Type B pancreatic cell (in vitro differentiated cells): ENCODE data around the gene TOM1L2. TPM values are rescaled to one million over a fixed set of nuclear protein-coding genes. Genes with fewer than 3 reads are reported as not detected.
A peak's percentile ranks its signal among the peaks of the same experiment; 100 is the strongest.

Experiments
- DNase-seq: peaks from one replicate; pipeline ENCODE4 v3.0.0; 2021; ENCODE audit warnings: mixed read lengths; ENCODE audit not compliant: unreplicated experiment; ENCODE audit errors: extremely low spot score
- H3K27ac Mint-ChIP-seq: 2 replicates; pipeline ENCODE4 v1.8.0; 2021; ENCODE audit warnings: mild to moderate bottlenecking, mixed read lengths
- H3K27me3 Mint-ChIP-seq: 2 replicates; pipeline ENCODE4 v1.8.0; 2021; ENCODE audit warnings: mixed read lengths
- H3K36me3 Mint-ChIP-seq: 2 replicates; pipeline ENCODE4 v1.8.0; 2021; ENCODE audit warnings: mixed read lengths
- H3K4me1 Mint-ChIP-seq: one replicate; pipeline ENCODE4 v1.8.0; 2021; ENCODE audit warnings: mixed read lengths; ENCODE audit not compliant: unreplicated experiment
- H3K4me3 Mint-ChIP-seq: 2 replicates; pipeline ENCODE4 v1.8.0; 2021; ENCODE audit warnings: mild to moderate bottlenecking, mixed read lengths
- H3K9me3 Mint-ChIP-seq: 2 replicates; pipeline ENCODE4 v1.8.0; 2021; ENCODE audit warnings: mixed read lengths
- CTCF ChIP-seq: fragments of 200-600 bp; sonication (generic); conservative IDR thresholded peaks from 2 replicates; pipeline ENCODE4 v1.5.0; 2021; ENCODE audit warnings: antibody characterized with exemption, mild to moderate bottlenecking
- total RNA-seq: library from RNA; stranded (reverse); gene quantifications from 2 replicates; pipeline ENCODE4 v1.2.1, GENCODE V29; 2021; ENCODE audit warnings: low replicate concordance

The TOM1L2 gene
- total RNA-seq, 1 donor from 2014 or later, result 62.5 TPM

DNA sequence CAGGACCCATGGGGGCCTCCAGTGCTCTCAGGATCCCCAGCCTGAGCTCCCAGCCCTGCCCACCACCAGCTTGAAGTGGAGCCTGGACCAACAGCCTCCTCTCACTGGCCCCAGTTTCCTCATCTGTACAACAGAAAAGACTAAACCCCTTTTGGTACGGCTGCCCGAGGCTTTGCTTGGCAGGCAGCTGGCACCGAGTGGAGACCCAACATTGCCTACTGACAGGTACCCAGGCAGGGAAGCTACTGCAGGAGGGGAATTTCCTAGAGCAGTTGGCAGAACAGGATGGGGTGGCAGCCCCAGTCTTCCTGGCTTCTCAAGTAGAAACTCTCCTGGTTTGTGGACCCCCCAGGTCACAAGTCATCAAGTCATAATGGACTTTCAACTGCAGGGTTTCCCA is 149.6 kb downstream of the TOM1L2 start:
- peak overlapping the region; percentile 46 for H3K27ac Mint-ChIP-seq
- H3K36me3 Mint-ChIP-seq, result peaks cover 4% of the 10 kb centered on the region
- TF ChIP-seq CTCF, result no peak
- peak overlapping the region; percentile 68 for H3K4me3 Mint-ChIP-seq
- H3K4me1 Mint-ChIP-seq, result peaks cover 52% of the 10 kb centered on the region
- no peaks in the 10 kb centered on the region for H3K9me3 Mint-ChIP-seq
- DNase-seq, result no peak
- no peaks in the 10 kb centered on the region for H3K27me3 Mint-ChIP-seq

DNA sequence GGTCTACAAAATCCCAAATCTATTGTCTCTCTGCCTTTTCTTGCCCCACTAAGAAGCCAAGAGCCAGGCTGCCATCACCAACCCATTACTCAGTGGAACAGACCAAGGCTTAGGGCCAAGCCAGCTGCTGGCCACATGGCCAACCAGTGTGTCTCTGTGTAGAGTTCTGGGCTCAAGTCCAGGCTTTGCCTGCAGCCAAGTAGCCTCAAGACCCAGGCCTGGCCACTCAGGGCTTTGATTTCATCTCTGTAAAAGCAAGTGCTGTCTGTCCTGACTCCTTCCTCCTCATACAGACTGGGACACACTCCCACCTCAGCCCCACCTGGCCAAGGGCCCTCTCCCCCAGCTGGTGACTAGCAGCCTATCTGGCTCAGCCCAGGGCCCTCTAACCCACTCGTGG is 150.0 kb downstream of the TOM1L2 start:
- H3K27me3 Mint-ChIP-seq, result no peaks in the 10 kb centered on the region
- H3K9me3 Mint-ChIP-seq, result no peaks in the 10 kb centered on the region
- no peak for TF ChIP-seq CTCF
- peaks cover 52% of the 10 kb centered on the region for H3K4me1 Mint-ChIP-seq
- H3K4me3 Mint-ChIP-seq, result peak overlapping the region; percentile 68
- peaks cover 4% of the 10 kb centered on the region for H3K36me3 Mint-ChIP-seq
- DNase-seq, result no peak
- H3K27ac Mint-ChIP-seq, result peak overlapping the region; percentile 46

GRCh38 chr17:17820463-17821158 is 151.6 kb downstream of the TOM1L2 start:
- no peak overlapping the region for H3K4me3 Mint-ChIP-seq

GRCh38 chr17:17820046-17820445 is 152.2 kb downstream of the TOM1L2 start:
- H3K27ac Mint-ChIP-seq, result peak overlapping the region; percentile 82
- no peaks in the 10 kb centered on the region for H3K9me3 Mint-ChIP-seq
- DNase-seq, result no peak
- no peak for TF ChIP-seq CTCF
- peaks cover 39% of the 10 kb centered on the region for H3K4me1 Mint-ChIP-seq
- H3K27me3 Mint-ChIP-seq, result no peaks in the 10 kb centered on the region
- no peak overlapping the region for H3K4me3 Mint-ChIP-seq
- no peaks in the 10 kb centered on the region for H3K36me3 Mint-ChIP-seq

More at GRCh38 chr17:17820463-17821158, 151.6 kb downstream of the TOM1L2 start:
- Mint-ChIP-seq H3K36me3 (no peaks in the 10 kb centered on the region), H3K4me1 (peaks cover 40% of the 10 kb centered on the region), H3K27ac (peak overlapping the region; percentile 64), H3K27me3 (no peaks in the 10 kb centered on the region), H3K9me3 (no peaks in the 10 kb centered on the region)
- TF ChIP-seq CTCF, result no peak
- no peak for DNase-seq

DNA sequence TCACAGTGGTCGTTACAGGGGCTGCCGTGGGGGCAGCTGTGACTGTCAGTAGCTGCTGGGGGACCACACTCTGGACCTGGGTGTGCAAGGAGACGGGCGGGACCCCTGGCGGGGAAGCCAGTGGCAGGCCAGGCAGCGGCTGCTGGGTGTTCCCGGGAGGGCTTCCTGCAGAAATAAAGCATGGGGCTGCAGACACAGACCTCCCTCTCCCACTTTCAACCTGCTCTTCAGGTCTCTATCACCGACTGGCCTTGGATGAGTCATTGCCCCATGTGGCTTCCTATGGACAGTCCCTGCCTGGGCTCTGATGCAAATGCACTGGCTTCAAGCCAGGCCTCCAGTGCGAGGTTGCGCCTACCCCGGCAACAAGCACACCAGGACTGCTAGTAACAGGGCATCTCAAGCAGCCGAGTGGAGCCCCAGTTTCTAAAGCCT is 152.6 kb downstream of the TOM1L2 start:
- H3K4me3 Mint-ChIP-seq, result peak overlapping the region; percentile 64
- DNase-seq, result no peak
- H3K27ac Mint-ChIP-seq, result peak overlapping the region; percentile 82
- H3K4me1 Mint-ChIP-seq, result peaks cover 34% of the 10 kb centered on the region
- no peak for TF ChIP-seq CTCF
- no peaks in the 10 kb centered on the region for H3K36me3 Mint-ChIP-seq
- H3K9me3 Mint-ChIP-seq, result no peaks in the 10 kb centered on the region
- H3K27me3 Mint-ChIP-seq, result no peaks in the 10 kb centered on the region
